ENCODE results near the gene PMAIP1. TPM values are rescaled to one million over a fixed set of nuclear protein-coding genes. Genes with fewer than 3 reads are reported as not detected.

The PMAIP1 gene
- total and polyA plus RNA-seq, 9 of the 15 experiments (the other 6 are each of a cell fraction or from before 2014, with no cell fraction given): 8.0 to 22.9 (median 14.9) TPM

DNA sequence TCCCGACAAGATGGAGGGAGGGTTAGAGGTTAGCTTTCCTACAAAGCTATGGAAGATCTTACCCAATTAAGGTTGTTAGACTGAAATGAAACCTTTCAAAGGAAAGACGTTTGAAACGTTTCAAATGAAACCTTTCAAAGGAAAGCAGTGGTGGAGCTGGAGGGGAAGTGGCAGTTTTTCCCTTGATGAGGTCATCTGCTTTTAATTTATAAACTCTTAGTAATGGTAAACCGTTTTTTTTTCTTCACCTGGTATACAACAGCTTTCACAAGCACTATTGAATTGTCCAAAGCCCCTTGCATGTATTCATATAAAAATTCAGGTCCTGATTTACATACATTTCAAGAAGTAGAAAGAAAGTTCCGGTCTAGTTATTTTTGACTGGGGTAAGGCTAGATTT lies 7.4 kb downstream of the PMAIP1 start:
- 23% methylated on average over 5 of the region's 5 CpGs for WGBS (ENCODE audit: insufficient coverage, low coverage, missing lambda C conversion rate)
- Histone ChIP-seq H3K27ac (ENCODE audit: extremely low read depth, low read depth, low read length) (no peak overlapping the region), H3K9me3 (replicated peaks; ENCODE audit: control insufficient read depth, insufficient read depth, low read depth, low read length) (no peaks in the 10 kb centered on the region), H3K4me3 (no peak overlapping the region), H3K9me1 (ENCODE audit: control insufficient read depth, insufficient read depth, low read length) (no peaks in the 10 kb centered on the region), H2AFZ (ENCODE audit: low read depth, low read length) (peak overlapping the region; percentile 3; the same call in 1 of the 2 replicates), H3K4me1 (replicated peaks in 1 of 2; ENCODE audit: control insufficient read depth in 2 of 2, insufficient read depth in 2 of 2, low read length in 2 of 2) (peaks cover 0 to 15% of the 10 kb centered on the region in 2 experiments; a peak in 4 of 5 replicates), H3K4me2 (ENCODE audit: insufficient read depth, low read length) (no peak overlapping the region), H3K27me3 (ENCODE audit: control insufficient read depth in 2 of 2, insufficient read depth in 2 of 2, low read length in 2 of 2) (no peaks in the 10 kb centered on the region), H4K20me1 (replicated peaks; ENCODE audit: control insufficient read depth, insufficient read depth, low read length) (0 out of 2 replicates have a peak, but pooled peaks cover 4% of the 10 kb centered on the region), H3K9ac (ENCODE audit: insufficient read depth in 1 of 2, low read depth in 2 of 2, low read length in 2 of 2) (no peak overlapping the region), H3K79me2 (ENCODE audit: control insufficient read depth, insufficient read depth, low read length) (peaks cover 13% of the 10 kb centered on the region), H3K36me3 (ENCODE audit: control insufficient read depth, insufficient read depth, low read length) (peaks cover 15% of the 10 kb centered on the region)
- FAIRE-seq: no peak
- in situ Hi-C loops (cut with MboI) (no loop called here), intact Hi-C loops (cut with micrococcal nuclease) (no loop called here)
- POLR2A ChIA-PET: interaction anchor here (1.1 kb wide), 1 partner anchor 28 kb away, joined by 3 read pairs; no protein-coding TSS in a partner anchor
- no peak for DNase-seq (ENCODE audit: extremely low read depth in 1 of 4, low spot score in 3 of 4)
- no peak for ATAC-seq
- TF ChIP-seq GABPB2 (CRISPR knock-in tag; conservative IDR thresholded peaks at IDR 0.05): no peak
- TF ChIP-seq, protein P1, sequence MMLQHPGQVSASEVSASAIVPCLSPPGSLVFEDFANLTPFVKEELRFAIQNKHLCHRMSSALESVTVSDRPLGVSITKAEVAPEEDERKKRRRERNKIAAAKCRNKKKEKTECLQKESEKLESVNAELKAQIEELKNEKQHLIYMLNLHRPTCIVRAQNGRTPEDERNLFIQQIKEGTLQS (IDR thresholded peaks at IDR 0.05): peak; percentile 43
- TF ChIP-seq, protein P1 (CRISPR knock-in tag; conservative IDR thresholded peaks at IDR 0.05): no peak
- 0 out of 2 replicates have a peak, but pooled peaks have one; percentile 20 for TF ChIP-seq SPI1 (IDR thresholded peaks at IDR 0.05; ENCODE audit: borderline replicate concordance, low read depth, low read length)
- no peak for TF ChIP-seq BMI1 (IDR thresholded peaks at IDR 0.05; ENCODE audit: low read length)
- TF ChIP-seq, protein P2, sequence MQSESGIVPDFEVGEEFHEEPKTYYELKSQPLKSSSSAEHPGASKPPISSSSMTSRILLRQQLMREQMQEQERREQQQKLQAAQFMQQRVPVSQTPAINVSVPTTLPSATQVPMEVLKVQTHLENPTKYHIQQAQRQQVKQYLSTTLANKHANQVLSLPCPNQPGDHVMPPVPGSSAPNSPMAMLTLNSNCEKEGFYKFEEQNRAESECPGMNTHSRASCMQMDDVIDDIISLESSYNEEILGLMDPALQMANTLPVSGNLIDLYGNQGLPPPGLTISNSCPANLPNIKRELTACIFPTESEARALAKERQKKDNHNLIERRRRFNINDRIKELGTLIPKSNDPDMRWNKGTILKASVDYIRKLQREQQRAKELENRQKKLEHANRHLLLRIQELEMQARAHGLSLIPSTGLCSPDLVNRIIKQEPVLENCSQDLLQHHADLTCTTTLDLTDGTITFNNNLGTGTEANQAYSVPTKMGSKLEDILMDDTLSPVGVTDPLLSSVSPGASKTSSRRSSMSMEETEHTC (IDR thresholded peaks at IDR 0.05): no peak
- TF ChIP-seq, protein P3, sequence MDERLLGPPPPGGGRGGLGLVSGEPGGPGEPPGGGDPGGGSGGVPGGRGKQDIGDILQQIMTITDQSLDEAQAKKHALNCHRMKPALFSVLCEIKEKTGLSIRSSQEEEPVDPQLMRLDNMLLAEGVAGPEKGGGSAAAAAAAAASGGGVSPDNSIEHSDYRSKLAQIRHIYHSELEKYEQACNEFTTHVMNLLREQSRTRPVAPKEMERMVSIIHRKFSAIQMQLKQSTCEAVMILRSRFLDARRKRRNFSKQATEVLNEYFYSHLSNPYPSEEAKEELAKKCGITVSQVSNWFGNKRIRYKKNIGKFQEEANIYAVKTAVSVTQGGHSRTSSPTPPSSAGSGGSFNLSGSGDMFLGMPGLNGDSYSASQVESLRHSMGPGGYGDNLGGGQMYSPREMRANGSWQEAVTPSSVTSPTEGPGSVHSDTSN (CRISPR knock-in tag; IDR thresholded peaks at IDR 0.05; ENCODE audit: low read depth): no peak
- TF ChIP-seq, protein P3 (tag; conservative IDR thresholded peaks at IDR 0.05; ENCODE audit: low read depth): no peak
- TF ChIP-seq ZNF232 (CRISPR knock-in tag; IDR thresholded peaks at IDR 0.05): no peak
- TF ChIP-seq, protein P4, sequence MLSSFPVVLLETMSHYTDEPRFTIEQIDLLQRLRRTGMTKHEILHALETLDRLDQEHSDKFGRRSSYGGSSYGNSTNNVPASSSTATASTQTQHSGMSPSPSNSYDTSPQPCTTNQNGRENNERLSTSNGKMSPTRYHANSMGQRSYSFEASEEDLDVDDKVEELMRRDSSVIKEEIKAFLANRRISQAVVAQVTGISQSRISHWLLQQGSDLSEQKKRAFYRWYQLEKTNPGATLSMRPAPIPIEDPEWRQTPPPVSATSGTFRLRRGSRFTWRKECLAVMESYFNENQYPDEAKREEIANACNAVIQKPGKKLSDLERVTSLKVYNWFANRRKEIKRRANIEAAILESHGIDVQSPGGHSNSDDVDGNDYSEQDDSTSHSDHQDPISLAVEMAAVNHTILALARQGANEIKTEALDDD (IDR thresholded peaks at IDR 0.05): no peak
- no peak for TF ChIP-seq SMARCA4 (IDR thresholded peaks at IDR 0.05)
- TF ChIP-seq MIER1 (IDR thresholded peaks at IDR 0.05; ENCODE audit: low read depth): no peak
- no peak for TF ChIP-seq NELFE (IDR thresholded peaks at IDR 0.05; ENCODE audit: insufficient read depth, insufficient read length)
- no peak for TF ChIP-seq RB1 (IDR thresholded peaks at IDR 0.05; ENCODE audit: low read depth)
- TF ChIP-seq HDAC3 (IDR thresholded peaks at IDR 0.05; ENCODE audit: borderline replicate concordance, partially characterized antibody): no peak
- BruUV-seq (replicated peaks): no TSS peak
- CTCF ChIA-PET (ENCODE audit: low intra/inter-chr PET ratio): no interaction called here
